ENCODE measurements around the gene S1PR1.

The S1PR1 gene

GRCh38 chr1:101245246-101245927, 8.6 kb downstream of the S1PR1 start:
- DNase-seq, result no peak

- no peak for DNase-seq
Measured at GRCh38 chr1:101247404-101248287, 10.8 kb downstream of the S1PR1 start.

GRCh38 chr1:101250222-101250621, 13.4 kb downstream of the S1PR1 start:
- DNase-seq, result no peak

- DNase-seq, result no peak
Measured at GRCh38 chr1:101250656-101251272, 13.9 kb downstream of the S1PR1 start.

GRCh38 chr1:101251504-101251903, 14.7 kb downstream of the S1PR1 start:
- no peak for DNase-seq

- no peak for DNase-seq
Measured at GRCh38 chr1:101253976-101254674, 17.3 kb downstream of the S1PR1 start.

- no peak for DNase-seq
Measured at GRCh38 chr1:101257500-101258325, 20.9 kb downstream of the S1PR1 start.

- DNase-seq, result no peak
Measured at GRCh38 chr1:101259744-101260148, 22.9 kb downstream of the S1PR1 start.

GRCh38 chr1:101260556-101261350, 23.9 kb downstream of the S1PR1 start:
- no peak for DNase-seq

GRCh38 chr1:101261623-101262022, 24.8 kb downstream of the S1PR1 start:
- no peak for DNase-seq

GRCh38 chr1:101262060-101262459, 25.2 kb downstream of the S1PR1 start:
- no peak for DNase-seq

- no peak for DNase-seq
Measured at GRCh38 chr1:101262630-101263348, 26.0 kb downstream of the S1PR1 start.

- no peak for DNase-seq
Measured at GRCh38 chr1:101264697-101265096, 27.9 kb downstream of the S1PR1 start.

- no peak for DNase-seq
Measured at GRCh38 chr1:101265684-101266083, 28.9 kb downstream of the S1PR1 start.

GRCh38 chr1:101267082-101267481, 30.3 kb downstream of the S1PR1 start:
- DNase-seq, result no peak

- DNase-seq, result no peak
Measured at GRCh38 chr1:101268893-101269292, 32.1 kb downstream of the S1PR1 start.

- no peak for DNase-seq
Measured at GRCh38 chr1:101275672-101276071, 38.9 kb downstream of the S1PR1 start.

GRCh38 chr1:101276818-101277217, 40.0 kb downstream of the S1PR1 start:
- DNase-seq, result no peak

GRCh38 chr1:101278238-101278637, 41.4 kb downstream of the S1PR1 start:
- no peak for DNase-seq

Measured in nucleus accumbens (tissue), 56 donors.